ENCODE data around the gene SPON1.

DNA sequence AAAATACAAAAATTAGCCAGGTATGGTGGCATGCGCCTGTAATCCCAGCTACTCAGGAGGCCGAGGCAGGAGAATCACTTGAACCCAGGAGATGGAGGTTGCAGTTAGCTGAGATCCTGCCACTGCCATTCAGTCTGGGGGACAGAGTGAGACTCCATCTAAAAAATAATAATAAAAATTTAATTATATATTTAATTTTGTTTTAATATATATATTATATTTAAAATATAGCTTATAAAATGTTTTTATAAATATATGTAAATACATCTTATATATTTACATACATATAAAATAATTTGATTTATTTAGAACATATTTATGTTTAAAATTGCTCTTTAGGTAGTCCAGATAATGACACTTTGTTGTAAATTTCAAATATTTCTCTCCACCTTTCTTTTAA, 82.9 kb downstream of the SPON1 start:
- TF ChIP-seq, protein P1, sequence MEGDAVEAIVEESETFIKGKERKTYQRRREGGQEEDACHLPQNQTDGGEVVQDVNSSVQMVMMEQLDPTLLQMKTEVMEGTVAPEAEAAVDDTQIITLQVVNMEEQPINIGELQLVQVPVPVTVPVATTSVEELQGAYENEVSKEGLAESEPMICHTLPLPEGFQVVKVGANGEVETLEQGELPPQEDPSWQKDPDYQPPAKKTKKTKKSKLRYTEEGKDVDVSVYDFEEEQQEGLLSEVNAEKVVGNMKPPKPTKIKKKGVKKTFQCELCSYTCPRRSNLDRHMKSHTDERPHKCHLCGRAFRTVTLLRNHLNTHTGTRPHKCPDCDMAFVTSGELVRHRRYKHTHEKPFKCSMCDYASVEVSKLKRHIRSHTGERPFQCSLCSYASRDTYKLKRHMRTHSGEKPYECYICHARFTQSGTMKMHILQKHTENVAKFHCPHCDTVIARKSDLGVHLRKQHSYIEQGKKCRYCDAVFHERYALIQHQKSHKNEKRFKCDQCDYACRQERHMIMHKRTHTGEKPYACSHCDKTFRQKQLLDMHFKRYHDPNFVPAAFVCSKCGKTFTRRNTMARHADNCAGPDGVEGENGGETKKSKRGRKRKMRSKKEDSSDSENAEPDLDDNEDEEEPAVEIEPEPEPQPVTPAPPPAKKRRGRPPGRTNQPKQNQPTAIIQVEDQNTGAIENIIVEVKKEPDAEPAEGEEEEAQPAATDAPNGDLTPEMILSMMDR (IDR thresholded peaks at IDR 0.05; ENCODE audit: low read depth, low read length, missing input control) = no peak
- no peak for TF ChIP-seq YY1 (IDR thresholded peaks at IDR 0.05)
- TF ChIP-seq, protein P2, sequence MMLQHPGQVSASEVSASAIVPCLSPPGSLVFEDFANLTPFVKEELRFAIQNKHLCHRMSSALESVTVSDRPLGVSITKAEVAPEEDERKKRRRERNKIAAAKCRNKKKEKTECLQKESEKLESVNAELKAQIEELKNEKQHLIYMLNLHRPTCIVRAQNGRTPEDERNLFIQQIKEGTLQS (IDR thresholded peaks at IDR 0.05) = no peak
- TF ChIP-seq EGR1 (IDR thresholded peaks at IDR 0.05; ENCODE audit: low read depth in 2 of 2) = no peak
- TF ChIP-seq, protein P3, sequence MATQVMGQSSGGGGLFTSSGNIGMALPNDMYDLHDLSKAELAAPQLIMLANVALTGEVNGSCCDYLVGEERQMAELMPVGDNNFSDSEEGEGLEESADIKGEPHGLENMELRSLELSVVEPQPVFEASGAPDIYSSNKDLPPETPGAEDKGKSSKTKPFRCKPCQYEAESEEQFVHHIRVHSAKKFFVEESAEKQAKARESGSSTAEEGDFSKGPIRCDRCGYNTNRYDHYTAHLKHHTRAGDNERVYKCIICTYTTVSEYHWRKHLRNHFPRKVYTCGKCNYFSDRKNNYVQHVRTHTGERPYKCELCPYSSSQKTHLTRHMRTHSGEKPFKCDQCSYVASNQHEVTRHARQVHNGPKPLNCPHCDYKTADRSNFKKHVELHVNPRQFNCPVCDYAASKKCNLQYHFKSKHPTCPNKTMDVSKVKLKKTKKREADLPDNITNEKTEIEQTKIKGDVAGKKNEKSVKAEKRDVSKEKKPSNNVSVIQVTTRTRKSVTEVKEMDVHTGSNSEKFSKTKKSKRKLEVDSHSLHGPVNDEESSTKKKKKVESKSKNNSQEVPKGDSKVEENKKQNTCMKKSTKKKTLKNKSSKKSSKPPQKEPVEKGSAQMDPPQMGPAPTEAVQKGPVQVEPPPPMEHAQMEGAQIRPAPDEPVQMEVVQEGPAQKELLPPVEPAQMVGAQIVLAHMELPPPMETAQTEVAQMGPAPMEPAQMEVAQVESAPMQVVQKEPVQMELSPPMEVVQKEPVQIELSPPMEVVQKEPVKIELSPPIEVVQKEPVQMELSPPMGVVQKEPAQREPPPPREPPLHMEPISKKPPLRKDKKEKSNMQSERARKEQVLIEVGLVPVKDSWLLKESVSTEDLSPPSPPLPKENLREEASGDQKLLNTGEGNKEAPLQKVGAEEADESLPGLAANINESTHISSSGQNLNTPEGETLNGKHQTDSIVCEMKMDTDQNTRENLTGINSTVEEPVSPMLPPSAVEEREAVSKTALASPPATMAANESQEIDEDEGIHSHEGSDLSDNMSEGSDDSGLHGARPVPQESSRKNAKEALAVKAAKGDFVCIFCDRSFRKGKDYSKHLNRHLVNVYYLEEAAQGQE (IDR thresholded peaks at IDR 0.05) = no peak
- no peak for TF ChIP-seq TAF1 (conservative IDR thresholded peaks at IDR 0.05)
- TF ChIP-seq GABPA (IDR thresholded peaks at IDR 0.05 in 1 of 2, conservative IDR thresholded peaks at IDR 0.05 in 1 of 2) = no peak
- TF ChIP-seq RAD21 (IDR thresholded peaks at IDR 0.05) = no peak
- TF ChIP-seq FOXA1 (IDR thresholded peaks at IDR 0.05) = no peak
- no peak for TF ChIP-seq HNF4G (IDR thresholded peaks at IDR 0.05)
- no peak for TF ChIP-seq RXRA (IDR thresholded peaks at IDR 0.05)
- no peak for TF ChIP-seq SP1 (IDR thresholded peaks at IDR 0.05)
- TF ChIP-seq, protein P4, sequence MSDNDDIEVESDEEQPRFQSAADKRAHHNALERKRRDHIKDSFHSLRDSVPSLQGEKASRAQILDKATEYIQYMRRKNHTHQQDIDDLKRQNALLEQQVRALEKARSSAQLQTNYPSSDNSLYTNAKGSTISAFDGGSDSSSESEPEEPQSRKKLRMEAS (IDR thresholded peaks at IDR 0.05) = no peak
- TF ChIP-seq, protein P5, sequence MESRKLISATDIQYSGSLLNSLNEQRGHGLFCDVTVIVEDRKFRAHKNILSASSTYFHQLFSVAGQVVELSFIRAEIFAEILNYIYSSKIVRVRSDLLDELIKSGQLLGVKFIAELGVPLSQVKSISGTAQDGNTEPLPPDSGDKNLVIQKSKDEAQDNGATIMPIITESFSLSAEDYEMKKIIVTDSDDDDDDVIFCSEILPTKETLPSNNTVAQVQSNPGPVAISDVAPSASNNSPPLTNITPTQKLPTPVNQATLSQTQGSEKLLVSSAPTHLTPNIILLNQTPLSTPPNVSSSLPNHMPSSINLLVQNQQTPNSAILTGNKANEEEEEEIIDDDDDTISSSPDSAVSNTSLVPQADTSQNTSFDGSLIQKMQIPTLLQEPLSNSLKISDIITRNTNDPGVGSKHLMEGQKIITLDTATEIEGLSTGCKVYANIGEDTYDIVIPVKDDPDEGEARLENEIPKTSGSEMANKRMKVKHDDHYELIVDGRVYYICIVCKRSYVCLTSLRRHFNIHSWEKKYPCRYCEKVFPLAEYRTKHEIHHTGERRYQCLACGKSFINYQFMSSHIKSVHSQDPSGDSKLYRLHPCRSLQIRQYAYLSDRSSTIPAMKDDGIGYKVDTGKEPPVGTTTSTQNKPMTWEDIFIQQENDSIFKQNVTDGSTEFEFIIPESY (IDR thresholded peaks at IDR 0.05) = no peak
